Panc1 (cell line): ENCODE results near the gene ADCYAP1R1. TPM values are rescaled to one million over a fixed set of nuclear protein-coding genes. Genes with fewer than 3 reads are reported as not detected.

ENCODE experiments used
- ATAC-seq: fragments of 200-7000 bp; cut with Tn5 transposase; 2 replicates; pipeline ENCODE4 v1.9.1; 2020; ENCODE audit warnings: mild to moderate bottlenecking, moderate library complexity
- BruUV-seq: library from RNA; stranded (reverse); fragments of 400-500 nt; replicated peaks from 2 replicates; lab custom pipeline; 2021; lab: Mats Ljungman, UMichigan
- CTCF ChIA-PET: fragments of 300-600 bp; sonication (Branson Sonifier 250); formaldehyde crosslinking; loops from one replicate; lab custom pipeline; 2022; ENCODE audit warnings: antibody characterized with exemption; lab: Charles Lee
- POLR2A ChIA-PET: fragments of 300-600 bp; sonication (Branson Sonifier 250); formaldehyde crosslinking; loops from one replicate; lab custom pipeline; 2022; ENCODE audit warnings: antibody characterized with exemption; lab: Charles Lee
- DNase-seq: peaks from one replicate; pipeline ENCODE4 v3.0.0-alpha.2; 2010; ENCODE audit warnings: low read depth, low spot score
- H3K27ac ChIP-seq: 2 replicates; pipeline ENCODE4 v1.5.1; 2011; ENCODE audit warnings: mild to moderate bottlenecking, low read length, inconsistent platforms
- H3K27me3 ChIP-seq: fragments of 200-500 bp; sonication (Bioruptor generic); 2 replicates; pipeline ENCODE4 v1.6.0; 2014; ENCODE audit warnings: low read length, inconsistent platforms; ENCODE audit not compliant: control insufficient read depth, insufficient read depth
- H3K36me3 ChIP-seq: fragments of 200-500 bp; sonication (Bioruptor generic); 2 replicates; pipeline ENCODE4 v1.5.1; 2014; ENCODE audit warnings: inconsistent platforms, mild to moderate bottlenecking, low read length, moderate library complexity; ENCODE audit not compliant: control insufficient read depth, insufficient read depth
- H3K4me1 ChIP-seq: 2 replicates; pipeline ENCODE4 v1.5.1; 2011; ENCODE audit warnings: inconsistent platforms, mild to moderate bottlenecking, low read length, moderate library complexity; ENCODE audit not compliant: control insufficient read depth, insufficient read depth
- H3K4me3 ChIP-seq, 2 experiments: 2 replicates each; pipeline ENCODE4 v1.5.1; 2011 to 2012; ENCODE audit warnings: low read depth in 2 of 2, low read length in 2 of 2, mild to moderate bottlenecking in 2 of 2, inconsistent platforms in 1 of 2, moderate library complexity in 1 of 2
- H3K9me3 ChIP-seq: fragments of 200-500 bp; sonication (Bioruptor generic); 2 replicates; pipeline ENCODE4 v1.5.1; 2014; ENCODE audit warnings: low read depth, mild to moderate bottlenecking, inconsistent platforms, low read length, moderate library complexity; ENCODE audit not compliant: control insufficient read depth, insufficient read depth
- POLR2AphosphoS5 ChIP-seq: IDR thresholded peaks from 2 replicates; pipeline ENCODE4 v1.6.1; 2012; ENCODE audit warnings: mild to moderate bottlenecking, low read depth, low read length, moderate library complexity
- REST ChIP-seq, 2 experiments: IDR thresholded peaks; 2 replicates each; pipeline ENCODE4 v1.6.1; 2011 to 2012; ENCODE audit warnings: low read depth in 2 of 2, control low read depth in 1 of 2, low read length in 1 of 2, mild to moderate bottlenecking in 1 of 2, moderate library complexity in 1 of 2; ENCODE audit not compliant: insufficient read depth in 1 of 2
- SIN3A ChIP-seq: IDR thresholded peaks from 2 replicates; pipeline ENCODE4 v1.6.1; 2012; ENCODE audit warnings: low read depth, mild to moderate bottlenecking, low read length, moderate library complexity, borderline replicate concordance; ENCODE audit not compliant: insufficient read depth
- TCF7L2 ChIP-seq: IDR thresholded peaks from 2 replicates; pipeline ENCODE4 v1.6.1; 2011; ENCODE audit warnings: mild to moderate bottlenecking, low read depth, low read length, inconsistent platforms
- in situ Hi-C: cut with HindIII; loops from 2 replicates; pipeline ENCODE4 v1.10.0; 2016; ENCODE audit warnings: low sequenced_read_pairs, low pct_unique_long_range_greater_than_20kb
- intact Hi-C: fragments of 100-400 bp; cut with micrococcal nuclease; formaldehyde crosslinking; loops from one replicate; pipeline ENCODE4 v1.10.0; 2022; ENCODE audit not compliant: unreplicated experiment
- total RNA-seq: library from RNA; stranded (reverse); gene quantifications from one replicate; pipeline ENCODE4 v1.2.1, GENCODE V29; 2021; ENCODE audit not compliant: unreplicated experiment
- TF ChIP-seq, protein P1 (sequence below): fragments of 450-650 bp; IDR thresholded peaks from 2 replicates; pipeline ENCODE4 v1.5.1; 2017; ENCODE audit warnings: mild to moderate bottlenecking

The ADCYAP1R1 gene
- total RNA-seq, 1 experiment from 2014 or later: not detected

DNA sequence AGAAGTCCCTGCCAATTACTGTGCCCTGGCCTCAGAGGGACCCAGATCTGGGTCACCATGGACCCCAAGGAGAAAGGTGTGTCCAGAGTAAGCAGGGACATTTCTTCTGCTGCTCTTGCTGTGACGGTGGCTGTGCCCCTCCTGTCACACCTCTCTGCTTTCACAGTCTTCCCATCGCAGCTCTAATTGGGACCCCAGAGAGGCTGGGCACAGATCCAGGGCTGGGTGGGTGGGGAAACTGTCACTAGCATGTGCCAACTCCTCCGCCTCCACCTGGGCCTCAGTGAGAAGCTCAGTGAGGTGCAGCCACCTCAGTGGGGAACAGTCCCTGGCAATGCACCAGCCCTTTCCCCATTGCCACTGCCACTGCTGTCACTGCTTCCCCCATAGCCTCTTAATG, 37.3 kb upstream of the ADCYAP1R1 start:
- no peak for DNase-seq
- intact Hi-C loops (no loop called here), in situ Hi-C loops (no loop called here)
- ChIA-PET CTCF (no interaction called here), POLR2A (no interaction called here)
- H3K27me3 ChIP-seq: peaks cover 16% of the 10 kb centered on the region; the same call in 1 of the 2 replicates
- no peaks in the 10 kb centered on the region for H3K9me3 ChIP-seq
- TF ChIP-seq TCF7L2: no peak
- TF ChIP-seq POLR2AphosphoS5: no peak
- TF ChIP-seq REST (IDR thresholded peaks at IDR 0.05; ENCODE audit: insufficient read depth in 1 of 2, low read depth in 2 of 2, low read length in 1 of 2): no peak
- no peak for TF ChIP-seq SIN3A
- TF ChIP-seq, protein P1, sequence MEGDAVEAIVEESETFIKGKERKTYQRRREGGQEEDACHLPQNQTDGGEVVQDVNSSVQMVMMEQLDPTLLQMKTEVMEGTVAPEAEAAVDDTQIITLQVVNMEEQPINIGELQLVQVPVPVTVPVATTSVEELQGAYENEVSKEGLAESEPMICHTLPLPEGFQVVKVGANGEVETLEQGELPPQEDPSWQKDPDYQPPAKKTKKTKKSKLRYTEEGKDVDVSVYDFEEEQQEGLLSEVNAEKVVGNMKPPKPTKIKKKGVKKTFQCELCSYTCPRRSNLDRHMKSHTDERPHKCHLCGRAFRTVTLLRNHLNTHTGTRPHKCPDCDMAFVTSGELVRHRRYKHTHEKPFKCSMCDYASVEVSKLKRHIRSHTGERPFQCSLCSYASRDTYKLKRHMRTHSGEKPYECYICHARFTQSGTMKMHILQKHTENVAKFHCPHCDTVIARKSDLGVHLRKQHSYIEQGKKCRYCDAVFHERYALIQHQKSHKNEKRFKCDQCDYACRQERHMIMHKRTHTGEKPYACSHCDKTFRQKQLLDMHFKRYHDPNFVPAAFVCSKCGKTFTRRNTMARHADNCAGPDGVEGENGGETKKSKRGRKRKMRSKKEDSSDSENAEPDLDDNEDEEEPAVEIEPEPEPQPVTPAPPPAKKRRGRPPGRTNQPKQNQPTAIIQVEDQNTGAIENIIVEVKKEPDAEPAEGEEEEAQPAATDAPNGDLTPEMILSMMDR: no peak
- BruUV-seq: no TSS peak
- no peaks in the 10 kb centered on the region for H3K4me1 ChIP-seq
- no peak overlapping the region for H3K4me3 ChIP-seq
- ATAC-seq: no peak
- no peaks in the 10 kb centered on the region for H3K36me3 ChIP-seq
- no peak overlapping the region for H3K27ac ChIP-seq

DNA sequence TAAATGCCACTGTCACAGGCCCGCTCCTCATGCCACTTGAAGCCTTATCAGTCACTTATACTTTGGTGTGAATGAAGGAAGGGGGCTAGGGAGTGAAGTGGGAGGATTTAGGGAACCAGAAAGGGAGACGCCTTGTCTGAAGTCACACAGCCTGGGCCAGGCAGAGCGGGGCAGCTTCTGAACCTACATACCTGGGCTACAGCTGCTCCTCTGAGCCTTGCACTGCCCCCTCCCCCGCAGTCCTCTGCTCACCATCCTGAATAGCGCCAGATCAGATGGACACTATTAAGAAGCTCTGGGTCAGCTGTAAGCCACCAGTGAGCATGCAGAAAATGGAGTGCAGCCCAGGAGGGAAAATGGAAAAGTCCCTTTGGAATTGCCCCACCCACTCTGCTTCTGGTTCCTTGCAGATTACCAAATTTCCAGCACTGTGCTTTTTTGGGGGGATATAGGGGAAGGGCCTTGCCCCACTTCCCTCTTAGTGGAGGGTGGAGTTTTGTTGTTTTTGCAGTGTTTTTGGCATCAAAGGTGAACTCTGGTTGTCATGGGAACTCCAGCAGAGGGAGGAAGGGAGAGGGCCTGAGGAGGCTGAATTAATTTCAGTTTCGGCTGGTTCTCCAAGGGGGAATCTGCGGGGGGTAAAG, 35.0 kb upstream of the ADCYAP1R1 start:
- CTCF ChIA-PET: interaction anchor here (0.6 kb wide), 1 partner anchor 32 kb away, joined by 5 read pairs; no protein-coding TSS in a partner anchor
- intact Hi-C loops: no loop called here
- BruUV-seq: no TSS peak
- Histone ChIP-seq H3K4me3 (no peak overlapping the region), H3K4me1 (no peaks in the 10 kb centered on the region), H3K9me3 (no peaks in the 10 kb centered on the region), H3K27ac (no peak overlapping the region), H3K36me3 (no peaks in the 10 kb centered on the region), H3K27me3 (peaks cover 2% of the 10 kb centered on the region; the same call in 1 of the 2 replicates)
- DNase-seq (no peak), ATAC-seq (no peak)
- POLR2A ChIA-PET: no interaction called here
- in situ Hi-C loops: no loop called here
- TF ChIP-seq, protein P1: no peak
- no peak for TF ChIP-seq REST (IDR thresholded peaks at IDR 0.05; ENCODE audit: insufficient read depth in 1 of 2, low read depth in 2 of 2, low read length in 1 of 2)
- TF ChIP-seq TCF7L2: no peak
- TF ChIP-seq SIN3A: no peak
- no peak for TF ChIP-seq POLR2AphosphoS5
